MM.1S (cell line): ENCODE measurements around the gene TEAD4.

Experiments
- EZH2 ChIP-seq: fragments of 300-600 bp; sonication (generic); optimal IDR thresholded peaks from 2 replicates; pipeline ENCODE3; 2017; ENCODE audit warnings: low read depth, mild to moderate bottlenecking, antibody characterized with exemption, low read length, mixed read lengths
- TF ChIP-seq, protein P1 (sequence below): fragments of 300-600 bp; sonication (generic); IDR thresholded peaks from 2 replicates; pipeline ENCODE4 v1.5.1; 2016; ENCODE audit warnings: antibody characterized with exemption, low read length, mixed read lengths

DNA sequence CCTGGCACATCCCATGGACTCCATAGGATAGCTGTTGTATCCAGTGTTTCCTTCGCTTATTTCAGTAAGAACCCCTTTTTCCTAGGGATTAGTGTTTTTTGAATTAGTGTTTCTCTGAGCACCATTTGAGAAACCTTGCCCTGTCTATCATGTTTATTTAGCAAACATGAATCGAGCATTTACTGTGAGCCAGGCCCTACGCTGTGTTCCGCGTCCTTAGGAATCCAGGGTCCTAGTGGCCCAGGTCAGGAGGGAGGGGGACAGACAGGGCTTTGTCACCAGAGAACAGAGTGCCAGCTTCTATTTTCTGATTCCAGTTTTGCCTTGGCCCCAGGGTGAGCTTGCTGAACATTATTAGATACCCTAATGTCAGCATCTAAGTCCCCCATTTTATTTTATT is 2.5 kb downstream of the TEAD4 start:
- TF ChIP-seq, protein P1, sequence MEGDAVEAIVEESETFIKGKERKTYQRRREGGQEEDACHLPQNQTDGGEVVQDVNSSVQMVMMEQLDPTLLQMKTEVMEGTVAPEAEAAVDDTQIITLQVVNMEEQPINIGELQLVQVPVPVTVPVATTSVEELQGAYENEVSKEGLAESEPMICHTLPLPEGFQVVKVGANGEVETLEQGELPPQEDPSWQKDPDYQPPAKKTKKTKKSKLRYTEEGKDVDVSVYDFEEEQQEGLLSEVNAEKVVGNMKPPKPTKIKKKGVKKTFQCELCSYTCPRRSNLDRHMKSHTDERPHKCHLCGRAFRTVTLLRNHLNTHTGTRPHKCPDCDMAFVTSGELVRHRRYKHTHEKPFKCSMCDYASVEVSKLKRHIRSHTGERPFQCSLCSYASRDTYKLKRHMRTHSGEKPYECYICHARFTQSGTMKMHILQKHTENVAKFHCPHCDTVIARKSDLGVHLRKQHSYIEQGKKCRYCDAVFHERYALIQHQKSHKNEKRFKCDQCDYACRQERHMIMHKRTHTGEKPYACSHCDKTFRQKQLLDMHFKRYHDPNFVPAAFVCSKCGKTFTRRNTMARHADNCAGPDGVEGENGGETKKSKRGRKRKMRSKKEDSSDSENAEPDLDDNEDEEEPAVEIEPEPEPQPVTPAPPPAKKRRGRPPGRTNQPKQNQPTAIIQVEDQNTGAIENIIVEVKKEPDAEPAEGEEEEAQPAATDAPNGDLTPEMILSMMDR: no peak
- TF ChIP-seq EZH2: no peak
